ENCODE data around the gene CD300A.

DNA sequence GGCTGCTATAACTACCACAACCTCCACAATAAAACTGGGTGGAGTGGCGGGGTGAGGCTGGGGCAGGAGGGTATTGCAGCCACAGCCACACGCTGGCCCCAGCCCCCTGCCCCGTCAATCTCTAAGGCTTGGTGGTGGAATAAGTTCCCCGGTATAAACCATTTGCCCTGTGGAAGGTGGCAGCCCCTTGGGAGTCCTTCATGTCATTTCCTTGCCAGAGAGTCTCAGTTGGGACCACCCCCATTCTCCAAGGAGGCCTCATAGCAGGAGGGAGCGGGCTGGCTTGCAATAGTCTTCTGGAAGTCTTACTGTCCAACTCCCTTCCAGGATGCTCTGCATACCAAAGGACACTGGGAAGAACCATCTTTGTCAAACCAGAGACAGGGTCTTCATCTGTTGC, 19.4 kb downstream of the CD300A start:
- TF ChIP-seq, protein P1, sequence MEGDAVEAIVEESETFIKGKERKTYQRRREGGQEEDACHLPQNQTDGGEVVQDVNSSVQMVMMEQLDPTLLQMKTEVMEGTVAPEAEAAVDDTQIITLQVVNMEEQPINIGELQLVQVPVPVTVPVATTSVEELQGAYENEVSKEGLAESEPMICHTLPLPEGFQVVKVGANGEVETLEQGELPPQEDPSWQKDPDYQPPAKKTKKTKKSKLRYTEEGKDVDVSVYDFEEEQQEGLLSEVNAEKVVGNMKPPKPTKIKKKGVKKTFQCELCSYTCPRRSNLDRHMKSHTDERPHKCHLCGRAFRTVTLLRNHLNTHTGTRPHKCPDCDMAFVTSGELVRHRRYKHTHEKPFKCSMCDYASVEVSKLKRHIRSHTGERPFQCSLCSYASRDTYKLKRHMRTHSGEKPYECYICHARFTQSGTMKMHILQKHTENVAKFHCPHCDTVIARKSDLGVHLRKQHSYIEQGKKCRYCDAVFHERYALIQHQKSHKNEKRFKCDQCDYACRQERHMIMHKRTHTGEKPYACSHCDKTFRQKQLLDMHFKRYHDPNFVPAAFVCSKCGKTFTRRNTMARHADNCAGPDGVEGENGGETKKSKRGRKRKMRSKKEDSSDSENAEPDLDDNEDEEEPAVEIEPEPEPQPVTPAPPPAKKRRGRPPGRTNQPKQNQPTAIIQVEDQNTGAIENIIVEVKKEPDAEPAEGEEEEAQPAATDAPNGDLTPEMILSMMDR (conservative IDR thresholded peaks at IDR 0.05; ENCODE audit: low read depth, low read length): no peak
- no peak for TF ChIP-seq EZH2phosphoT487 (IDR thresholded peaks at IDR 0.05; ENCODE audit: borderline replicate concordance, low read length)
